Central memory CD4-positive, alpha-beta T cell (primary cell): ENCODE measurements around the gene CHD3.
"Not testable (repeated sequence)": the region's sequence is repeated elsewhere in the genome, so short reads cannot be mapped to it uniquely, and the experiment has no call there.

Experiments
- DNase-seq: peaks from one replicate; pipeline ENCODE4 v3.0.0; 2022

CHD3 gene

GRCh38 chr17:7850701-7851437, 37.7 kb upstream of the CHD3 start:
- DNase-seq = no peak

GRCh38 chr17:7851438-7852261, 36.9 kb upstream of the CHD3 start:
- peak; percentile 94 for DNase-seq

GRCh38 chr17:7852262-7852670, 36.3 kb upstream of the CHD3 start:
- no peak for DNase-seq

- DNase-seq = no peak
Measured at GRCh38 chr17:7852919-7853690, 35.5 kb upstream of the CHD3 start.

- no peak for DNase-seq
Measured at GRCh38 chr17:7853691-7854038, 34.9 kb upstream of the CHD3 start.

GRCh38 chr17:7854078-7854777, 34.4 kb upstream of the CHD3 start:
- no peak for DNase-seq

- DNase-seq = no peak
Measured at GRCh38 chr17:7854851-7855659, 33.5 kb upstream of the CHD3 start, which contains the start of gene TMEM88. Gene TMEM88, plus strand, starts transcription at chr17:7855066. Its CDS starts 9 bp downstream, at chr17:7855075.

GRCh38 chr17:7855660-7856010, 33.0 kb upstream of the CHD3 start:
- no peak for DNase-seq

GRCh38 chr17:7856011-7856810, 32.4 kb upstream of the CHD3 start:
- DNase-seq = no peak

- DNase-seq = peak; percentile 97
Measured at GRCh38 chr17:7856811-7857712, 31.5 kb upstream of the CHD3 start, which contains the start of gene NAA38. Gene NAA38, minus strand, starts transcription at chr17:7857559. Its CDS starts 96 bp downstream, at chr17:7857463.

GRCh38 chr17:7857713-7858521, 30.7 kb upstream of the CHD3 start, which contains the start of gene CYB5D1:
Gene CYB5D1, plus strand, starts transcription at chr17:7858003. Its CDS starts 132 bp downstream, at chr17:7858135.
- DNase-seq = peak; percentile 93

GRCh38 chr17:7858522-7858810, 30.1 kb upstream of the CHD3 start:
- DNase-seq = no peak

- DNase-seq = no peak
Measured at GRCh38 chr17:7859028-7859427, 29.6 kb upstream of the CHD3 start.

- DNase-seq = no peak
Measured at GRCh38 chr17:7862692-7863437, 25.7 kb upstream of the CHD3 start.

- DNase-seq = not testable (repeated sequence)
Measured at GRCh38 chr17:7864384-7864783, 24.2 kb upstream of the CHD3 start.

- no peak for DNase-seq
Measured at GRCh38 chr17:7864995-7865650, 23.5 kb upstream of the CHD3 start.

- no peak for DNase-seq
Measured at GRCh38 chr17:7867881-7868329, 20.7 kb upstream of the CHD3 start.

- no peak for DNase-seq
Measured at GRCh38 chr17:7873051-7873450, 15.5 kb upstream of the CHD3 start.
